Activated CD4-positive, alpha-beta memory T cell treated with anti-CD3 and anti-CD28 coated beads for 36 hours (primary cell): ENCODE data around the gene DOK3. TPM values are rescaled to one million over a fixed set of nuclear protein-coding genes. Genes with fewer than 3 reads are reported as not detected.

ENCODE experiments used
- CTCF ChIA-PET: fragments of 350-600 bp; sonication (Branson Sonifier 250); formaldehyde crosslinking; loops from one replicate; lab custom pipeline; 2021; ENCODE audit warnings: antibody characterized with exemption, inconsistent platforms; lab: Charles Lee
- POLR2A ChIA-PET: fragments of 350-600 bp; sonication (Branson Sonifier 250); formaldehyde crosslinking; loops from one replicate; lab custom pipeline; 2021; ENCODE audit warnings: antibody characterized with exemption; lab: Charles Lee
- DNase-seq: peaks from one replicate; pipeline ENCODE4 v3.0.0-alpha.2; 2020
- H3K27ac Mint-ChIP-seq: one replicate; pipeline ENCODE4 v1.8.0; 2021; ENCODE audit warnings: mixed read lengths
- H3K27me3 Mint-ChIP-seq: one replicate; pipeline ENCODE4 v1.8.0; 2021; ENCODE audit warnings: mixed read lengths
- H3K36me3 Mint-ChIP-seq: one replicate; pipeline ENCODE4 v1.8.0; 2021; ENCODE audit warnings: mixed read lengths
- H3K4me1 Mint-ChIP-seq: one replicate; pipeline ENCODE4 v1.8.0; 2021; ENCODE audit warnings: low read depth, mixed read lengths
- H3K4me3 Mint-ChIP-seq: one replicate; pipeline ENCODE4 v1.8.0; 2021; ENCODE audit warnings: mild to moderate bottlenecking, mixed read lengths
- H3K9me3 Mint-ChIP-seq: one replicate; pipeline ENCODE4 v1.8.0; 2021; ENCODE audit warnings: mixed read lengths
- intact Hi-C: fragments of 100-400 bp; cut with micrococcal nuclease; formaldehyde crosslinking; loops from one replicate; pipeline ENCODE4 v1.15.1; 2023
- total RNA-seq, 2 experiments: library from RNA; stranded (reverse); gene quantifications; one replicate each; pipeline ENCODE4 v1.2.3, GENCODE V29; 2021

Gene DOK3
- total RNA-seq, 2 experiments from 2014 or later = 0.52 to 1.3 TPM

- peaks cover 5% of the 10 kb centered on the region for H3K27me3 Mint-ChIP-seq
- DNase-seq = no peak
- no peak overlapping the region for H3K4me3 Mint-ChIP-seq
- H3K4me1 Mint-ChIP-seq = peaks cover 33% of the 10 kb centered on the region
- POLR2A ChIA-PET = interaction anchor here (2.2 kb wide), 1 partner anchor 19 kb away, joined by 6 read pairs; no protein-coding TSS in a partner anchor
- no peaks in the 10 kb centered on the region for H3K9me3 Mint-ChIP-seq
- H3K36me3 Mint-ChIP-seq = peaks cover 2% of the 10 kb centered on the region
- no peak overlapping the region for H3K27ac Mint-ChIP-seq
- intact Hi-C loops = no loop called here
- CTCF ChIA-PET = interaction anchor here (1.2 kb wide), 1 partner anchor 85 kb away, joined by 3 read pairs; no protein-coding TSS in a partner anchor
Measured at GRCh38 chr5:177474846-177475562, 34.6 kb downstream of the DOK3 start.

- intact Hi-C loops = no loop called here
- POLR2A ChIA-PET = interaction anchor here (2.2 kb wide), 1 partner anchor 19 kb away, joined by 6 read pairs; no protein-coding TSS in a partner anchor
- H3K27me3 Mint-ChIP-seq = peaks cover 5% of the 10 kb centered on the region
- peaks cover 27% of the 10 kb centered on the region for H3K4me1 Mint-ChIP-seq
- H3K27ac Mint-ChIP-seq = no peak overlapping the region
- no peak for DNase-seq
- H3K9me3 Mint-ChIP-seq = no peaks in the 10 kb centered on the region
- H3K36me3 Mint-ChIP-seq = peaks cover 2% of the 10 kb centered on the region
- CTCF ChIA-PET = interaction anchor here (1.2 to 5.1 kb wide), 2 partner anchors 71 to 84 kb away, joined by 3 to 24 read pairs; no protein-coding TSS in a partner anchor
- peak overlapping the region; percentile 60 for H3K4me3 Mint-ChIP-seq
Measured at GRCh38 chr5:177474002-177474476, 35.6 kb downstream of the DOK3 start.

- CTCF ChIA-PET = interaction anchor here (1.2 to 5.1 kb wide), 5 partner anchors 16 to 84 kb away, joined by 3 to 24 read pairs (median 7); no protein-coding TSS in a partner anchor
- Mint-ChIP-seq H3K4me1 (peaks cover 22% of the 10 kb centered on the region), H3K9me3 (no peaks in the 10 kb centered on the region), H3K4me3 (peak within 1 kb of the TSS; percentile 64), H3K36me3 (no peaks in the 10 kb centered on the region), H3K27ac (no peak within 1 kb of the TSS), H3K27me3 (peaks cover 5% of the 10 kb centered on the region)
- intact Hi-C loops = loop anchor here (2.0 kb wide), 1 partner anchor 17 kb away; no protein-coding TSS in a partner anchor
- peak; percentile 25 for DNase-seq
- POLR2A ChIA-PET = interaction anchor here (2.2 kb wide), 1 partner anchor 18 kb away, joined by 6 read pairs; no protein-coding TSS in a partner anchor
Measured at GRCh38 chr5:177473443-177474001, 36.1 kb downstream of the DOK3 start, which contains the start of gene DBN1. DBN1 (minus strand) TSS chr5:177473634; CDS start chr5:177473521, 113 bp downstream.

- Mint-ChIP-seq H3K4me3 (peak overlapping the region; percentile 64), H3K27me3 (peaks cover 5% of the 10 kb centered on the region), H3K27ac (no peak overlapping the region), H3K9me3 (no peaks in the 10 kb centered on the region), H3K36me3 (no peaks in the 10 kb centered on the region), H3K4me1 (peaks cover 22% of the 10 kb centered on the region)
- ChIA-PET CTCF (interaction anchor here (0.8 to 5.1 kb wide), 10 partner anchors 9 to 164 kb away, joined by 3 to 24 read pairs (median 4); partner anchors contain the start of gene PDLIM7), POLR2A (interaction anchor here (0.6 to 2.2 kb wide), 3 partner anchors 17 to 584 kb away, joined by 3 to 6 read pairs (median 3); no protein-coding TSS in a partner anchor)
- intact Hi-C loops = loop anchor here (2.0 kb wide), 1 partner anchor 16 kb away; no protein-coding TSS in a partner anchor
- DNase-seq = peak; percentile 74
Measured at GRCh38 chr5:177472460-177473442, 36.9 kb downstream of the DOK3 start.

- peaks cover 22% of the 10 kb centered on the region for H3K4me1 Mint-ChIP-seq
- no peaks in the 10 kb centered on the region for H3K9me3 Mint-ChIP-seq
- no peaks in the 10 kb centered on the region for H3K36me3 Mint-ChIP-seq
- peaks cover 5% of the 10 kb centered on the region for H3K27me3 Mint-ChIP-seq
- DNase-seq = peak; percentile 24
- H3K4me3 Mint-ChIP-seq = peak overlapping the region; percentile 12
- CTCF ChIA-PET = interaction anchor here (0.7 to 5.1 kb wide), 12 partner anchors 8 to 163 kb away, joined by 3 to 24 read pairs (median 4); partner anchors contain the start of gene PDLIM7
- H3K27ac Mint-ChIP-seq = no peak overlapping the region
- intact Hi-C loops = loop anchor here (2.0 kb wide), 1 partner anchor 15 kb away; no protein-coding TSS in a partner anchor
- POLR2A ChIA-PET = interaction anchor here (0.6 to 1.1 kb wide), 3 partner anchors 8 to 585 kb away, joined by 3 read pairs; no protein-coding TSS in a partner anchor
Measured at GRCh38 chr5:177471610-177472356, 37.8 kb downstream of the DOK3 start.

- Mint-ChIP-seq H3K9me3 (no peaks in the 10 kb centered on the region), H3K27me3 (peaks cover 5% of the 10 kb centered on the region), H3K4me1 (peaks cover 19% of the 10 kb centered on the region), H3K36me3 (no peaks in the 10 kb centered on the region), H3K27ac (no peak overlapping the region), H3K4me3 (no peak overlapping the region)
- POLR2A ChIA-PET = interaction anchor here (0.9 kb wide), 1 partner anchor 7 kb away, joined by 3 read pairs; no protein-coding TSS in a partner anchor
- CTCF ChIA-PET = interaction anchor here (0.7 to 5.1 kb wide), 5 partner anchors 7 to 81 kb away, joined by 3 to 24 read pairs (median 7); no protein-coding TSS in a partner anchor
- DNase-seq = no peak
- intact Hi-C loops = no loop called here
Measured at GRCh38 chr5:177470759-177471536, 38.7 kb downstream of the DOK3 start.

GRCh38 chr5:177469750-177470525 is 39.7 kb downstream of the DOK3 start:
- H3K36me3 Mint-ChIP-seq = no peaks in the 10 kb centered on the region
- CTCF ChIA-PET = interaction anchor here (1.4 to 5.1 kb wide), 4 partner anchors 13 to 67 kb away, joined by 5 to 24 read pairs (median 10); no protein-coding TSS in a partner anchor
- no peaks in the 10 kb centered on the region for H3K9me3 Mint-ChIP-seq
- H3K4me3 Mint-ChIP-seq = no peak overlapping the region
- POLR2A ChIA-PET = no interaction called here
- intact Hi-C loops = no loop called here
- H3K27me3 Mint-ChIP-seq = peaks cover 5% of the 10 kb centered on the region
- peaks cover 11% of the 10 kb centered on the region for H3K4me1 Mint-ChIP-seq
- no peak for DNase-seq
- H3K27ac Mint-ChIP-seq = no peak overlapping the region

- no peaks in the 10 kb centered on the region for H3K9me3 Mint-ChIP-seq
- no peaks in the 10 kb centered on the region for H3K36me3 Mint-ChIP-seq
- no peak for DNase-seq
- POLR2A ChIA-PET = no interaction called here
- H3K4me3 Mint-ChIP-seq = no peak overlapping the region
- peaks cover 7% of the 10 kb centered on the region for H3K4me1 Mint-ChIP-seq
- no peak overlapping the region for H3K27ac Mint-ChIP-seq
- H3K27me3 Mint-ChIP-seq = peaks cover 2% of the 10 kb centered on the region
- CTCF ChIA-PET = interaction anchor here (1.4 to 1.8 kb wide), 2 partner anchors 12 to 14 kb away, joined by 5 to 7 read pairs; no protein-coding TSS in a partner anchor
- intact Hi-C loops = no loop called here
Measured at GRCh38 chr5:177468685-177469628, 40.7 kb downstream of the DOK3 start.
